Stimulated activated CD8-positive, alpha-beta memory T cell treated with anti-CD3 and anti-CD28 coated beads, Interleukin-4, amount 100 ng/mL, for 1 hour (primary cell): Measurements from ENCODE around the gene ZBTB43.
"Not testable (repeated sequence)": the region's sequence is repeated elsewhere in the genome, so short reads cannot be mapped to it uniquely, and the experiment has no call there.

Source experiments
- DNase-seq, 2 donors: peaks; one replicate each; pipeline ENCODE4 v3.0.0-alpha.2; 2020; ENCODE audit warnings: low read depth in 2 of 2, low spot score in 1 of 2

ZBTB43 gene

GRCh38 chr9:126804696-126805553, at the start of gene ZBTB43:
Gene ZBTB43, plus strand, starts transcription at chr9:126805040. Its CDS starts 27,470 bp downstream, at chr9:126832510.
- peak; percentile 91 to 98 for DNase-seq

- no peak for DNase-seq
Measured at GRCh38 chr9:126755317-126755875, 49.4 kb upstream of the ZBTB43 start.

- DNase-seq, result no peak
Measured at GRCh38 chr9:126756238-126756637, 48.6 kb upstream of the ZBTB43 start.

- DNase-seq, result no peak
Measured at GRCh38 chr9:126756876-126757415, 47.9 kb upstream of the ZBTB43 start.

- no peak for DNase-seq
Measured at GRCh38 chr9:126758916-126759585, 45.8 kb upstream of the ZBTB43 start.

- no peak for DNase-seq
Measured at GRCh38 chr9:126761274-126761673, 43.6 kb upstream of the ZBTB43 start.

GRCh38 chr9:126763130-126763764, 41.6 kb upstream of the ZBTB43 start:
- DNase-seq, result no peak

- DNase-seq, result no peak
Measured at GRCh38 chr9:126773004-126773607, 31.7 kb upstream of the ZBTB43 start.

- DNase-seq, result no peak
Measured at GRCh38 chr9:126775926-126776325, 28.9 kb upstream of the ZBTB43 start.

- DNase-seq, result no peak
Measured at GRCh38 chr9:126777733-126778132, 27.1 kb upstream of the ZBTB43 start.

GRCh38 chr9:126778141-126778540, 26.7 kb upstream of the ZBTB43 start:
- no peak for DNase-seq

GRCh38 chr9:126778696-126779095, 26.1 kb upstream of the ZBTB43 start:
- not testable (repeated sequence) for DNase-seq

GRCh38 chr9:126781186-126782052, 23.4 kb upstream of the ZBTB43 start:
- DNase-seq, result peak; percentile 65 to 81

- DNase-seq, result no peak
Measured at GRCh38 chr9:126782053-126782388, 22.8 kb upstream of the ZBTB43 start.

GRCh38 chr9:126783949-126784348, 20.9 kb upstream of the ZBTB43 start:
- DNase-seq, result no peak

- DNase-seq, result no peak
Measured at GRCh38 chr9:126784401-126784800, 20.4 kb upstream of the ZBTB43 start.

GRCh38 chr9:126784841-126785240, 20.0 kb upstream of the ZBTB43 start:
- not testable (repeated sequence) for DNase-seq

GRCh38 chr9:126788046-126788445, 16.8 kb upstream of the ZBTB43 start:
- no peak for DNase-seq

- no peak for DNase-seq
Measured at GRCh38 chr9:126788634-126789349, 16.0 kb upstream of the ZBTB43 start.
